ENCODE data around the gene ADAMTS2.

The ADAMTS2 gene

DNA sequence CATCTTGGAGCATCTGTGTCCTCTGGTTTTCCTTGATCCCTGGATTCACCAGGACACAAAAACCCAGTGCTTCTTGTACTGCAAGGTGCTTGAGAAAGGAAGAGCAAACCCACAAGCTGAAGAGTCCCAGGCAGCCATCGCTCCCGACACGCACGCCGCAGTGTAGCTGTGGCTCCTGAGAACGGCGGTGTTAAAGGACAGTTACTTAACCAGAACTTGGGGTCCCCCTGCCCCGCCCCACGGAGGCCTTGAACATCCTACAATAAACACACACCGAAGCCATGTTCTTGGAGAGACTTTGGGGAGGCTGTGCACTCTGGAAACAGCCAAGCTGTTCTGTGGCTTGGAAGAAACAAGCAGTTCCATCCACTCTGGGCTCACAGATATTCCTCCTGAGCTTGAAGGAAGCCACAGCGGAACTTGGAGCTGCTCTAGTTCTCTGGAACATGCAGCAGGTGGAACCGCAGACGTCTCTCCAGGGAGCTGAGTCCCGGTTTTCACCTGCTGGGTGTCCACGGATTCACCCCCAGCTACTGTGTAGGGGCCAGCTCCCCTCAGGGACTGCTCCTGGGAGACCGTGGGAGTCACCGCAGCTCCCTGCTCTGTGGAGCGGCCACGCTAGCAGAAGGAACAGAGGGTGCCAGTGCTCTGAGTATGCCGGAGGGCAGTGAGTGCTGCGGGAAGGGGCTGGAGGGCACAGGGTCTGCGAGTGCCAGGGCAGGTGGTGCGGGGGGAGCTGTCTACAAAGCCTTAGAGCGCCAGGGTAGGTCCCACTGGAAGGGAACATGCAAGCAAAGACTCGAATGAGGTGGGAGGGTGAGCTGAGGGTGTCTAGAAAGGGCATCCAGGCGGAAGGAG lies 107.3 kb downstream of the ADAMTS2 start:
- no peak for DNase-seq (ENCODE audit: low read depth in 3 of 3, low spot score in 1 of 3)

DNA sequence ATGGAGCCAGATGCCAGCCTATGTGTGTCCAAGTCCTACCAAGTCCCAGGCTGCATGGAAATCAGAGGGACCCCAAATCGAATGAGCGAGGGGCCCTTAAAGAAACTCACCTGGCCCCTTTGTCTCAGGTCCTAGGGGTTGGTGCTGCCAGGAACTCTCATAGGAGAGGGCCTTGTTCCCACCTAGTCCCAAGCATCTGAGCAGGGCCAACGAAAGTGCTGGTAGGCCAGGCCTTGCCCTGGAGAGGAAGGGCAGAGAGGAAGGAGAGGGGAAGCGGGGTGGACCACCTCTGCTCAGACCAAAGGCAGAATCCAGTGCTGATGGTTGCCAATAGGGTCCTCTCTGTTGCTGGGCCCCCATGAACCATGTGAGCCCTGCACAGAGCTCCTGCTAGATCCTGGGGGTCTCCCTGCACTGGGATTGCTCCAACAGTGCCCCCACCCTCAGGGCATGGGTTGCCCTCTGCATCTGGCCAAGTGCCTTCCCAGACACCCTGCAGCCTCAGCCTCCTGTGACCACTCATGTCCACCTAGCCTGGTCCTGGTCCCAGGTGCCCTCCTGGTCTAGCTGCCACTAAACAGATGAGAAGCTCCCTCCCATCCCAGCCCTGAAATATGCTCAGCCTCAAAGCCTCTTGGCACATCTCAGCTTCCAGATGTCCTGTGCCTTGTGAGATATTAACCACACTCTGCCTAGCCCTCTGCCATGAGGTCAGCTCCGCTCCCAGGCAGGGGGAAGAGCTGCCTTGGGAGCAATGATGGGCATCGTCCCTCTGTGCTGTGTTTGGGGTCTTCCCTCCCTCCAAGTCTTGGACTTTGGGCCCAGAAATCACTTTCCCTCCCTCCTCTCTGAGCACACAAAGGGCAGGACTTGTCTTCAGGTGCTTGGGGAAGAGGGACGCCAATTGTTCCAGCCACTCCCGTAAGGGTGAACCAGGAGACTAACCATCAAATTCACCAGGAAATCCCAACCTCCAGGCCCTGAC lies 109.6 kb downstream of the ADAMTS2 start:
- DNase-seq (ENCODE audit: low read depth in 3 of 3, low spot score in 1 of 3): no peak

DNA sequence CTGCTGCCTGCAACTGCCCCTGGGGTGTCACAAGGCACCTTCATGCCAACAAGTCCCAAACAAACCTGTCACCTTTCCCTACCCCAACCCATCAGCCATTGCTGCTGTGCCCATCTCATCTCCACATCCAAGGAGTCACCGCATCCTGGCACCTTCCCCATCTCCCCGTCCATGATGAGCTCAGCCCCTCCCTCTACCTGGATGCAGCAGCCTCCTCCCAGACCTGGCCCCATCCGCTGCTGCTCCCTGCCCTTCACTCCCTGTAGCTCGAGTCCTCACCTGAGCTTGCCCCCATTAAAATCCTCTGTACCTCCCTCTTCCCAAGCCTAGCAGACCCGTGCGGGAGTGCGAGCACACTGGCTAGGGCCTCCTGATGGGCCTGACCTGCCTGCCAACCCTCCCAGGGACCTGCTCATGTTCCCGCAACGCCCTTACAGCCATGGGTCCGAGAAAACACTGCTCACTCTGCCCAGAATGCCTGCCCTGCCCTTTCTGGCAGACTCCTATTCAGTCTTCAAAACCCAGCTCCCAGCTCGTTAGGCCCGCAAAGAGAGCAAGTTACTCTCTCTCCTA lies 110.6 kb downstream of the ADAMTS2 start:
- DNase-seq (ENCODE audit: low read depth in 3 of 3, low spot score in 1 of 3): no peak

GRCh38 chr5:179233909-179234562 lies 111.2 kb downstream of the ADAMTS2 start:
- no peak for DNase-seq (ENCODE audit: low read depth in 3 of 3, low spot score in 1 of 3)

- DNase-seq (ENCODE audit: low read depth in 3 of 3, low spot score in 1 of 3): no peak
Measured at GRCh38 chr5:179232091-179232735, 113.0 kb downstream of the ADAMTS2 start.

- DNase-seq (ENCODE audit: low read depth in 3 of 3, low spot score in 1 of 3): no peak
Measured at GRCh38 chr5:179231309-179231708, 114.0 kb downstream of the ADAMTS2 start.

DNA sequence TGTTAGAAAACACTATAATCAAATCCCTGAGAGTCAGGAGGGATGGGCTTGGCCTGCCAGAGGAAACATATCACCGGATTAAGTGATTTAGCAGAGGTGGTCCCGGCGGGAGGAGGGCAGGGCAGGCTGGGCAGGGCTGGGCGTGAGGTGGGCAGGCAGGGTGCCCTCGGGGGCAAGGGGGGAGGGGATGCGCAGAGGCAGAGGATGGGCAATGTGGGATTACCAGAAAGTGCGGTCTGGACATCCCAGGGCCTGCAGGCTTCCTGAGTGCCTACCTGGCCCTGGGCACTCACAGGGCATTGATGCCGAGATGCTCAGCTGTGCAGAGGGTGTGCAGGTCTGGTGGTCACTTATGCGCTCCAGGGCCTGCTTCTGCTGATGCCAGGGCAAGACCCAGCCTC lies 115.2 kb downstream of the ADAMTS2 start:
- DNase-seq (ENCODE audit: low read depth in 3 of 3, low spot score in 1 of 3): no peak

DNA sequence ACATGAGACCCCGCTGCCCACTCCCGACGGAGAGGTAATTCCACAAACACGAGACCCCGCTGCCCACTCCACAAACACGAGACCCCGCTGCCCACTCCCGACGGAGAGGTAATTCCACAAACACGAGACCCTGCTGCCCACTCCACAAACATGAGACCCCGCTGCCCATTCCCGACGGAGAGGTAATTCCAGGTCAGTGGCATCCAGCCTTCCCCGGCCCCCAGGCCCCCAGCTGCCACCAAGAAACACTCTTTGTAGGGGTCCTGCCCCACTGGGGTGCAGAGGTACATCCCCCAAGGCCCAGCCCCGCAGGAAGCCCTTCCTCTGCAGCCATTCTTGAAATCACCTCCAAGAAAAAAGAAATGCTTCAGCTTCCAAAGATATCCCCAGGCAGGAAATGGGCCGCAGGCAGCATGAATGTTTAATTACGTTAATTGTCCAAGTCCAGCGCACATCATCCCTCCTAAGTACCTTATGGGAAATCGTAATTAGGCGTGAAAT lies 115.9 kb downstream of the ADAMTS2 start:
- no peak for DNase-seq (ENCODE audit: low read depth in 3 of 3, low spot score in 1 of 3)

DNA sequence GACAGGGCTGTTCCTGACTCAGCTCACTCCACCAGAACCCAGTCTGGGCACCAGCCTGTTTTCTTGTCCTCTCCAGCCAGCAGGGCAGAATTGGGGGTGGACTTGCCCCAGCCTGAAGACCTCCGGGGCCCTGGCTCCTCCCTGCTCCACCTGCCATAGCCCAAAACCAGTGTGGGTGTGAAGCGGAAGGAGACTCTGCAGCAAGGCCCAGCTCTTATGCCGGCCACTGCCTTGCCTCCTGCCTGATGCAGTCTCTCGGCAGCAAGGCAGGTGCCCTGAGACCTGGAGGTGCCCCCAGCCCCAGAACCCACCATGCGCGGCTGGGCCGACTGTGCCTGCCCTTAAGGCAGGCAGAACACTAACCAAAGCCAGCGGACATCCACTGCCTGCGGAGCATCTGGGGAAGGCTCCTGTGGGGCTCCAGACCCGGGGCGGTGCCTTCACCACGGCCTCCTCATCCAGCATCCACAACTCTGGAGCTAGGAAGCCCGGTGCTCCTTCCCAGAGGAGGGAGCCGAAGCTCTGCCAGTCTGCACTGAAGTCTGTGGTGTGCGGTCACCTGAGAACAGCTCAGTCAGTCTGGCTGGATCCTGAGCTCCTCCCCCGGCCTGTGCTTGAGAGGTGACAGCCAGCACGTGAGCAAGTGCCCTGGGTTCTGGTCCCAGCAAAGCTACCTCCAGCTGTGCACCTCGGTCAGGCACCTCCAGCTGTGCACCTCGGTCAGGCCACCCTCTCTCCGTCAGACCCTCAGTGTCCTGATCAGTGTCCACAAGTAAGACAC lies 116.7 kb downstream of the ADAMTS2 start:
- DNase-seq (ENCODE audit: low read depth in 3 of 3, low spot score in 1 of 3): no peak

DNA sequence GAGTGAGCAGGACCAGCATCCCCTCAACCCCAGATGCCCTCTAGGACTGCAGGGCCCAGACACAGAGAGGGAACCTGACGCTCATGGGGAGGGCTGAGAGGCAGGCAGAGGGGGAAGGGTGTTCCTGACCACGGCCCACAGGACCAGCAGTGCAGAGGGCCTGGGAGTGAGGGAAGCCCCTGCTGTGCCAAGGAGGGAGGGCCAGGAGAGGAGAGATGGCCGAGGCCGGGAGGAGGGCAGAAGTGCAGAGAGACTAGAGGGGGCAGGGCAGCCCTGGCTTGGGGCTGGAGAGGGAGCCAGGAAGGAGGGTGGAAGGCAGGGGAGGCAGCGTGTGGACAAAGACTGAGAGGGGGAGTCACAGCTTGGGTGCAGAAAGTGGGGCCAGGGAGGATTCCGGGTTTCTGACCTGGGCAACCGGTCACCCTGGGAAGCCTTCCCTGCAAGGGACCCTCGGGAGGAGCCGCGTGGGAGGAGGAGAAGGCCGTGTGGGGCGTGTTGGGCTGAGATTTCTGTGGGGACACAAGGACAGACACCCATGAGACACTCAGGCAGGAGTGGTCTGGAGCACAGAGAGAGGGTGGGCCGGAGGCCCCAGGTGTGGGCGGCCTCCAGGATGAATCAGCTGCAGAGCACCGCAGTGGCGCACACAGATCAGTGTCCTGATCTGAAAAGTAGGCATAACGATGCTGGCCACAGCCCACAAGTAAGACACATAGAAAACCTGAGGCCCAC lies 117.5 kb downstream of the ADAMTS2 start:
- DNase-seq (ENCODE audit: low read depth in 3 of 3, low spot score in 1 of 3): no peak

- DNase-seq (ENCODE audit: low read depth in 3 of 3, low spot score in 1 of 3): no peak
Measured at GRCh38 chr5:179227229-179227579, 118.1 kb downstream of the ADAMTS2 start.

DNA sequence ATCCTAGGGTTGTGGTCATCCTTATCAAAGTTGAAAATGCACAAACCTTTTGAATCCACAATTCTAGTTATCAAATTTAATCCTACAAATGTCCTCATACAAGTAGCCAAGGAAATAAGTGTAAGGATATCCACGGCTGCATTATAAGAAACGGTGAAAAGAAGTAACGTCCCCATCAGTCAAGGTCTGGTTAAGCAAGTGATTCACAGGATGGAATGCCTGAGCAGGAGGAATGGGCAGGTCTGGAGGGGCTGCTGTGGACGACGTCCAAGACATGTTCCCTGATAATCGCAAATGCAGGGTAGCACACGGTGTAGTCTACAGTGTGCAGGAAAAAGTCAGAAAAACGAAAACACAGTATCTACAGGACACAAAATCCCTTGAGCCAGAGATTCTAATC lies 118.6 kb downstream of the ADAMTS2 start:
- DNase-seq (ENCODE audit: low read depth in 3 of 3, low spot score in 1 of 3): no peak

GRCh38 chr5:179225387-179225786 lies 119.9 kb downstream of the ADAMTS2 start:
- DNase-seq (ENCODE audit: low read depth in 3 of 3, low spot score in 1 of 3): no peak

GRCh38 chr5:179224741-179225140 lies 120.5 kb downstream of the ADAMTS2 start:
- DNase-seq (ENCODE audit: low read depth in 3 of 3, low spot score in 1 of 3): no peak

- DNase-seq (ENCODE audit: low read depth in 3 of 3, low spot score in 1 of 3): no peak
Measured at GRCh38 chr5:179223961-179224360, 121.3 kb downstream of the ADAMTS2 start.

DNA sequence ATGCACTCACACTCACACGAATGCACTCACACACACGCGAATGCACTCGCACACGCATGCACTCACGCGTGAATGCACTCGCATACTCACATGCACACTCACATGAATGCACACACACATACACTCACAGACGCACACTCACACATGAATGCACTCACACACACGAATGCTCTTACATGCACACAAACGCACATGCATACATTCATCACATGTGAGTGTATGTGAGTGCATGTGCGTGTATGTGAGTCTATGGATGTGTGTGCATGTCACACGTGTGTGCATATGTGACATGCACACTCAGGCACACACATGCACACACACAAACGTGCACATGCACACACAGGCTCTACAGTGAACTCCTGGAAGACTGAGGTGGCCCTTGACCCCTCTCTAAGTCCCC lies 121.7 kb downstream of the ADAMTS2 start:
- no peak for DNase-seq (ENCODE audit: low read depth in 3 of 3, low spot score in 1 of 3)

DNA sequence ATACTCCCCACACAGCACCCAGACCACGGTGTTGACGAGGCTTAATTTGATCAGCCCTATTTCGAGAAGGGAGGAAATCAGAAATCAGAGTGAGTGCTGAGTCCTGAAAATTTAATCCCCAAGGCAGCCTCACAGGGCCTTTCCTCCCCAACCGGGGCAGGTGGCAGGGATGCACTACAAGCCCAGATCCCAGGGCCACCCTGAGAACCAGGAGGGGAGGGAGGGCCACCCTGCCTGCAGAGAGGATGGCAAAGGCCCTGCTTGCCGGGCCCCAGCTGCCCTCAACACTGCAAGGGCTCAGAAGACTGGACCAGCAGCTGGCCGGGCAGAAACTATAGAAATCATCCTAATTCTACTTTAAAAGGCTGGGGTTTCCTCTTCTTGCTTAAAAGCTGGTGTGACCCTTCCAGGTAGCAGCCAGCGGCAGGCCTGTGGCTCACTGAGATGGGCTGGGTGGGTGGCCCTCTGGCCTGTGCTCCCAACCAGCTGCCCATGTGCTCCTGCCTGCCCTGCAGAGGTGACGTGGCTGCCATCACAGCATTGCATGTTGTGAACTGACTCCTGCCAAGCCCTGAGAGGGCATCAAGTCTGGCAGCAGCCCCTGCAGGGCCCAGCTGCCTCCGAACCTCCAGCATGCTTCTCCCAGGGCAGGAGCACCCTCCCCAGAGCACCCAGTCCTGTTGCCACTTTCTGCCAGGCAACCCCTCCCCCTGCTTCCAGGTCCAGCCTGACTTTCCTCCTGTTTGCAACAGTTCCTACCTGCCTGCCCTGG lies 122.8 kb downstream of the ADAMTS2 start:
- no peak for DNase-seq (ENCODE audit: low read depth in 3 of 3, low spot score in 1 of 3)

DNA sequence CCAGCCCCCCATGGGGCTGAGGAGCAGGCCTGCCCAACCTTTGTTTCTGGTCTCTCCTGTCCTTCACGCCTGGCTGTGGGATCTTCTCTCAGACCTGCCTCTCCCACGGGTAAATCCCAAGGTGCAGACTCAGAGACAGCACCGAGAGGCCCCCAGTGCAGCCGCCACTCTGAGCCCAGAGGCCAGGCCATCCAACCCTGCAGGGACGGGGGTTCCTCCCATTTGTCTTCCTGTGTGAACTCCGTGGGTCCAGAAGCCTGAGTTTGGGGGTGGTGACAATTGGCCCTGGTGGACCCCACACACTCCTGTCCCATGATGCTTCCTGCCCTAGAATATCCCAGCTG lies 123.4 kb downstream of the ADAMTS2 start:
- no peak for DNase-seq (ENCODE audit: low read depth in 3 of 3, low spot score in 1 of 3)

Measured in stimulated activated CD4-positive, alpha-beta T cell treated with anti-CD3 and anti-CD28 coated beads, TNF-alpha, amount 100 ng/mL, for 1 hour (primary cell).